Coronary artery (tissue), 2 donors: Measurements from ENCODE around the gene LITAFD.
"Not testable (repeated sequence)": the region's sequence is repeated elsewhere in the genome, so short reads cannot be mapped to it uniquely, and the experiment has no call there.

Experiments used
- DNase-seq: peaks from one replicate; pipeline ENCODE4 v3.0.0-alpha.2; 2017; ENCODE audit warnings: low spot score
- H3K27ac ChIP-seq, 2 donors: fragments of 200-600 bp; sonication (generic); one replicate each; pipeline ENCODE4 v1.5.1; 2016 to 2019
- H3K4me3 ChIP-seq: fragments of 200-600 bp; sonication (generic); 2 replicates; pipeline ENCODE4 v1.5.1; 2016; ENCODE audit warnings: mild to moderate bottlenecking, moderate library complexity
- TF ChIP-seq, protein P1 (sequence below): fragments of 200-600 bp; sonication (generic); IDR thresholded peaks from one replicate; pipeline ENCODE4 v1.5.1; 2019; ENCODE audit warnings: antibody characterized with exemption

The LITAFD gene

DNA sequence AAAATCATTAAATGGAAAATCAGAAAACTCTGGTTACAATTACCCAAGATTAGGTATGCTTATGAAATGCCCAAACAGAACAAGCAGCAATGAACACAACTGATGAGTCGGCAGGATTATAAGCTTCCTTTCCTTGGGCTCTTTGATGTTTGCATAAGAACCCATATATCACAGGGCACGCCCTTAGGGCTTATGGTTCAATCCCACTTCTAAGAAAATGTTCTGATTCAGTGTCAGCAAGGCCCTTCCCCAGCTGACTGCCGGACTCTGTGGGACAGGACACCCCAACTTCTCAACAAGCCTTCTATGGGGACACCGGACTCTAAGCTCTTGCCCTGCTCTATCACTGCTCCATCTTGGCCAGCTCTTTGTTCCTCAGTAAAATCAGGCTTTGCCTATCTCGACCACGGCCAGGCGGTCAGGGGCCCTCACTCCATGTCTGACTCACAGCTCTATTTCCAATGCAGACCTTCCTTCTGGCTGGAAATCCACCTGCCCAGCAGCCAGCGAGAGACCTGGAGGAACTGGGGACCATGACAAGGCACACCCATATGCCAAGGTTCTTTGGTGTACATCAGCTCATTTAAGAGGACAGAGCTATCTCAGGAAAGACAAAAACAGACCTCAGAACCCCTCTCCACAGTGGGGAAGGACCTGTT lies 26.8 kb downstream of the LITAFD start:
- TF ChIP-seq, protein P1, sequence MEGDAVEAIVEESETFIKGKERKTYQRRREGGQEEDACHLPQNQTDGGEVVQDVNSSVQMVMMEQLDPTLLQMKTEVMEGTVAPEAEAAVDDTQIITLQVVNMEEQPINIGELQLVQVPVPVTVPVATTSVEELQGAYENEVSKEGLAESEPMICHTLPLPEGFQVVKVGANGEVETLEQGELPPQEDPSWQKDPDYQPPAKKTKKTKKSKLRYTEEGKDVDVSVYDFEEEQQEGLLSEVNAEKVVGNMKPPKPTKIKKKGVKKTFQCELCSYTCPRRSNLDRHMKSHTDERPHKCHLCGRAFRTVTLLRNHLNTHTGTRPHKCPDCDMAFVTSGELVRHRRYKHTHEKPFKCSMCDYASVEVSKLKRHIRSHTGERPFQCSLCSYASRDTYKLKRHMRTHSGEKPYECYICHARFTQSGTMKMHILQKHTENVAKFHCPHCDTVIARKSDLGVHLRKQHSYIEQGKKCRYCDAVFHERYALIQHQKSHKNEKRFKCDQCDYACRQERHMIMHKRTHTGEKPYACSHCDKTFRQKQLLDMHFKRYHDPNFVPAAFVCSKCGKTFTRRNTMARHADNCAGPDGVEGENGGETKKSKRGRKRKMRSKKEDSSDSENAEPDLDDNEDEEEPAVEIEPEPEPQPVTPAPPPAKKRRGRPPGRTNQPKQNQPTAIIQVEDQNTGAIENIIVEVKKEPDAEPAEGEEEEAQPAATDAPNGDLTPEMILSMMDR, result no peak
- Histone ChIP-seq H3K27ac (no peak overlapping the region), H3K4me3 (no peak overlapping the region)
- no peak for DNase-seq

DNA sequence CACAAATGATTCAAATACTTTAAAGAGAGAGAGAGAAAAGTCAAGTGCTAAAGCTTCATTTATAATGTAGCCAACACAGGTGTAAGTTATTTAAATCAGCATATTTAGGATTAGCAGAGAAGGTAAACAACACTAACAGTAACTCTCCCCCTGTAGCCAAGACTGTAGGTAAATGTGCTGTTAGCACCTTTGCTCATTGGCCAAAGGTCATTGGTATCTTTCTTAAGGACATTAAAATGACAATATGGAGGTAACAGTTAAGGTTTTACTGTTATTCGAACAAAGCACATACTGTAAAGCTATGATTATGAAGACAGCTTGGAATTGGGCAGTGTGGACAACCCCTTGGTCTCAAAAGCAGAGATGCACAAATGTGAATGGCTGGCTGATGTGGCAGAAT lies 28.7 kb downstream of the LITAFD start:
- no peak for DNase-seq
- TF ChIP-seq, protein P1, result no peak
- Histone ChIP-seq H3K4me3 (no peak overlapping the region), H3K27ac (no peak overlapping the region)

DNA sequence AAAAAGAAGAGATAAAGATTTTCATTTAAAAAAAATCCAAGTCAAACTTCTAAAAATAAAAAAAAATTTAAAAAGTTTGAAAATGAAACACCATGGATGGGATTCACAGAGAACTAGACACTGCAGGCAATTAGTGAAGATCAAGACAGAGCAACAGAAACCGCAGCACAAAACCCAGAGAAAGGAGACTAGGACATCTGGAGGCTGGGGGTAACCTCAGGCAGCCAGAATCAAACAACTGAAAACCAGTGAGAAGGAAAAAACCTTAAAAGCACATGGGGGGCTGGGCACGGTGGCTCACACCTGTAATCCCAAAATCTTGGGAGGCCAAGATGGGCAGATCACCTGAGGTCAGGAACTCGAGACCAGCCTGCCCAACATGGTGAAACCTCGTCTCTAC lies 30.6 kb downstream of the LITAFD start:
- Histone ChIP-seq H3K4me3 (no peak overlapping the region), H3K27ac (no peak overlapping the region)
- TF ChIP-seq, protein P1, result no peak
- DNase-seq, result no peak

DNA sequence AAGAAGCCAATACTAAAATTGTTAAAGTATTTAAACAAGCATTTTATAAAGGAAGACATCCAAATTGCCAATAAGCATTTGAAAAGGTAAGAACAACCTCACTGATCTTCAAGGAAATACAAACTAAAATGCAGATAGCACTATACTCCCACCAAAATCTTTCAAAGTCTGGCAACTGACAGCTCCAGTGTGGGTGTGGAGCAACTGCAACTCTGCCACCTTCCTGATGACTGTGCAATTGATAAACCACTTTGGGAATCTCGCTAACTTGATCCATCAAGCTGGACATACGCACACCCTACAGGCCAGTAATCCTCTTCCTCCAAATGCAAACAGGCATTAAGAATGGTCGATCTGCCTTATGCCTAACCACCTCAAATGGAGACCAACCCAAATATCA lies 31.9 kb downstream of the LITAFD start:
- H3K4me3 ChIP-seq, result no peak overlapping the region
- H3K27ac ChIP-seq, result no peak overlapping the region
- DNase-seq, result no peak
- TF ChIP-seq, protein P1, result no peak

DNA sequence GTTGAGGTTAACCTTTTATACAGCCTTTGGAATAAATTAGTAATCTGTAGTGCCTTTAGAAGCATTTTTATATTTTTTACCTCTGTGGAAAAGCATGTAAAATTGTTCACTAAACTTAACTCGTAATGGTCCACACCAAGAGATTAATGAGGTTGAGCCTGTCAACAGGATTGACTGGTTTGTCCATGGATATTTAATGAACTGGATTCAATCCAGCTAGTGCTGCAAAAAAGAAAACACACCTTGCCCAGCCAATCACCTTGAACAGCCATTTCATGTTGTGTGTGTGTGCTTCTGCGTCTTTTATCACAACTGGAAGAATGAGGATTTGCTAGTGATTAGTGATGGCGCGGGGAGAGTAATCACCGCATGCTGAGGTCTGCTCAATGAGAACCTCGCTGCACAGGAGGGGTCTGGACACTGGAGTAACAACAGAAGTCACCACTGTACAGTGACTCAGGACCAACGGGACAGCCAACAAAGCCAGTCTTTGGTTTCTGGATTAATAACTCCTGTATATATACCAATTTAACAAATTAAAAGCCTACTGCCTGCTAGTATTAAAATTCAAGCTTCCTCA lies 33.7 kb downstream of the LITAFD start:
- no peak overlapping the region for H3K27ac ChIP-seq
- no peak for DNase-seq
- TF ChIP-seq, protein P1, result no peak
- no peak overlapping the region for H3K4me3 ChIP-seq

DNA sequence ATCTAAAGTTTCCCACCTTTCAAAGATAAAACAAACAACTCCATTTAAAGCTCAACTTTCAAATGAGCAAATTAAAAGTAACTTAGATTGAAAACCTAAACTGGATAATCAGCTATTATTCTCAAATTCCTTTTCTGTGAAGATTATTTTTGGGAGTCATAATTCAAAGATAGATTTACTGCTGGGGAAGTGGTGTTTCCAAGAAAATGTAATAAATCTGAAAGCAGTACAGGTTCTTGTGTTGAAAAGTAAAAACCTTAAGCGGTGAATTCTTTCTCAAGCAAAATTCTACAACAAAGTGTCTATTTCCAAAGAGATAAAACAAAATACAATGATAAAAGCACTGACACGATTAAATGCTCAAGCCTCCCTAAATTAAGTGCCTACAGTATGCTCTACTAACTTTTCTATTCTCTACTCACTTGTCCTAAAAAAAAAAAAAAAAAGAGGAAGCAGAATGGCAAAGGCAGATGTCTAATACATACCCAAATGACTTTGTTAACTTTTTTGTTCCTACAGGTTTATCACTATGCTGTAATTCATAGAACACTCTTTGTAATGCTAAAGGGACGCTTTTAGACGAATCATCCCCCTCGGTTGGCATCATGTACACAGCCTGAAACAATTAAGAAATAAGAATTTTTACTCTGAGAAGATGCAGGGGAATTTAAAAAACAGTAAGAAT lies 34.5 kb downstream of the LITAFD start:
- no peak for DNase-seq
- TF ChIP-seq, protein P1, result no peak
- H3K4me3 ChIP-seq, result no peak overlapping the region
- no peak overlapping the region for H3K27ac ChIP-seq

DNA sequence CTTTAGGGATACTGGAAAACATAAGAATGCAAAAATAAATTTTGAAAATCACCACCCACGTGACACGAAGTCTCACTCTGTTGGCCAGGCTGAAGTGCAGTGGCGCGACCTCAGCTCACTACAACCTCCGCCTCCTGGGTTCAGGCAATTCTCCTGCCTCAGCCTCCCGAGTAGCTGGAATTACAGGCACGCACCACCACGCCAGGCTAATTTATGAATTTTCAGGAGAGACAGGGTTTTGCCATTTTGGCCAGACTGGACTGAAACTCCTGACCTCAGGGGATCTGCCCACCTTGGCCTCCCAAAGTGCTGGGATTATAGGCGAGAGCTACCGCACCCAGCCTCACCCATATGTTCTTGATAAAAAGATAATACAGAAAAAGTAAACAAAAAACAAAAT lies 35.2 kb downstream of the LITAFD start:
- H3K4me3 ChIP-seq, H3K27ac ChIP-seq, DNase-seq: not testable (repeated sequence)
